ENCODE data around the gene GJB1. TPM values are rescaled to one million over a fixed set of nuclear protein-coding genes. Genes with fewer than 3 reads are reported as not detected.

Gene GJB1
- total and polyA plus RNA-seq, 9 of the 15 experiments (the other 6 are each of a cell fraction or from before 2014, with no cell fraction given): 0.11 TPM; not detected in 8

DNA sequence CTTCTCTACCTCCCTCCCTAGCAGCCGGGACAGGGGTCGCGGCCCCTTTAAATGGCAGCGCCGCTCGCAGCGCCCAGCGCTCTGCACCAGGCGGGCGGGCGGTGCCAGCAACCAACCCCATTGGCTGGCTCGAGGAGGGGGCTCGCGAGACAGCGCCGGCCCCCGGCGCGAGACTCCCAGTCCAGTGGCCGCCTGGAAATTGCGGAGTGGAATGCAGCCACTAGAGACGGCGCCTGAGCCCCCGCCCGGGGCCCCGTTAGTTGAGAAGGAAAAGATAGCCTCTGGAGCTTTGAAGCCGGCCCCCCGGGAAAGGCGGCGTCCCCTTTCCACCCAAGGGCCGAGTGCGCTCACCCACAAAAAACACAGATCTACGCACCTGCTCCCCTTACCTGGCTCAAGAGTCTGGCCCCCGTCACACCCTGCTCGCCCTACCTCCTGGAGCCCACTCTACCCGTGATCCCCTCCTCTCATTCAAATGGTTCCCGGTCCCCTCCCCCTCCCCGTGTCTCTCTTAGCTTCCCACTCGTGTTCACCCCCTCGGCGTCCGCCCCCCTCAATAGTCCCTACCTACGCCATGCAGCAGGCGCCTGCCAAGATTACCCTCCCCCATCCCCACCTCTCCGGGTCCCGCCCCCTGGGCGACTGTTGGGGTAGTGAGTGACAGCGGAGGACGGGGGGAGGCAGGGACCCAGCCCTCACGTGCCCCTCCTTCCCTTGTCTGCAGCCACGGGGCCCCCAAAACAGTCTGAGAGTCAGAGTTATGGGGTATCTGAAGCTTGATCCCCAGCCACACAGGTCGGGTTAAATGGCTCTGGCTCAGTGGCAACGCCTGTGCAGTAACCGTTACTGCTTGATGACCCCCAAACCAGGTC is 31.3 kb downstream of the GJB1 start, which contains the start of gene ZMYM3 (continued):
- TF ChIP-seq FOXM1 (IDR thresholded peaks at IDR 0.05; ENCODE audit: low read depth) (peak; percentile 65; the same call in 1 of the 2 replicates), FOXM1 (CRISPR knock-in tag; IDR thresholded peaks at IDR 0.05; ENCODE audit: low read depth) (no peak), ZNF354B (CRISPR knock-in tag; IDR thresholded peaks at IDR 0.05) (no peak), PCBP1 (IDR thresholded peaks at IDR 0.05; ENCODE audit: low read depth, low read length, poor library complexity, severe bottlenecking) (peak; percentile 39), EP400 (IDR thresholded peaks at IDR 0.05) (peak; percentile 33), ZNF12 (CRISPR knock-in tag; IDR thresholded peaks at IDR 0.05) (0 out of 2 replicates have a peak, but pooled peaks have one; percentile 42), SETDB1 (IDR thresholded peaks at IDR 0.05; ENCODE audit: low read length) (no peak), MCM2 (IDR thresholded peaks at IDR 0.05; ENCODE audit: low read depth) (no peak), HCFC1 (IDR thresholded peaks at IDR 0.05; ENCODE audit: low read depth, low read length) (0 out of 2 replicates have a peak, but pooled peaks have one; percentile 12), TAF9B (IDR thresholded peaks at IDR 0.05; ENCODE audit: partially characterized antibody) (peak; percentile 27), XRCC5 (IDR thresholded peaks at IDR 0.05; ENCODE audit: low read depth, low read length) (no peak), ATF1 (CRISPR knock-in tag; IDR thresholded peaks at IDR 0.05) (no peak), ATF1 (tag; IDR thresholded peaks at IDR 0.05) (0 out of 2 replicates have a peak, but pooled peaks have one; percentile 22)
- TF ChIP-seq, protein P1, sequence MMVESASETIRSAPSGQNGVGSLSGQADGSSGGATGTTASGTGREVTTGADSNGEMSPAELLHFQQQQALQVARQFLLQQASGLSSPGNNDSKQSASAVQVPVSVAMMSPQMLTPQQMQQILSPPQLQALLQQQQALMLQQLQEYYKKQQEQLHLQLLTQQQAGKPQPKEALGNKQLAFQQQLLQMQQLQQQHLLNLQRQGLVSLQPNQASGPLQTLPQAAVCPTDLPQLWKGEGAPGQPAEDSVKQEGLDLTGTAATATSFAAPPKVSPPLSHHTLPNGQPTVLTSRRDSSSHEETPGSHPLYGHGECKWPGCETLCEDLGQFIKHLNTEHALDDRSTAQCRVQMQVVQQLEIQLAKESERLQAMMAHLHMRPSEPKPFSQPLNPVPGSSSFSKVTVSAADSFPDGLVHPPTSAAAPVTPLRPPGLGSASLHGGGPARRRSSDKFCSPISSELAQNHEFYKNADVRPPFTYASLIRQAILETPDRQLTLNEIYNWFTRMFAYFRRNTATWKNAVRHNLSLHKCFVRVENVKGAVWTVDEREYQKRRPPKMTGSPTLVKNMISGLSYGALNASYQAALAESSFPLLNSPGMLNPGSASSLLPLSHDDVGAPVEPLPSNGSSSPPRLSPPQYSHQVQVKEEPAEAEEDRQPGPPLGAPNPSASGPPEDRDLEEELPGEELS (CRISPR knock-in tag; IDR thresholded peaks at IDR 0.05; ENCODE audit: borderline replicate concordance): no peak
- TF ChIP-seq, protein P2, sequence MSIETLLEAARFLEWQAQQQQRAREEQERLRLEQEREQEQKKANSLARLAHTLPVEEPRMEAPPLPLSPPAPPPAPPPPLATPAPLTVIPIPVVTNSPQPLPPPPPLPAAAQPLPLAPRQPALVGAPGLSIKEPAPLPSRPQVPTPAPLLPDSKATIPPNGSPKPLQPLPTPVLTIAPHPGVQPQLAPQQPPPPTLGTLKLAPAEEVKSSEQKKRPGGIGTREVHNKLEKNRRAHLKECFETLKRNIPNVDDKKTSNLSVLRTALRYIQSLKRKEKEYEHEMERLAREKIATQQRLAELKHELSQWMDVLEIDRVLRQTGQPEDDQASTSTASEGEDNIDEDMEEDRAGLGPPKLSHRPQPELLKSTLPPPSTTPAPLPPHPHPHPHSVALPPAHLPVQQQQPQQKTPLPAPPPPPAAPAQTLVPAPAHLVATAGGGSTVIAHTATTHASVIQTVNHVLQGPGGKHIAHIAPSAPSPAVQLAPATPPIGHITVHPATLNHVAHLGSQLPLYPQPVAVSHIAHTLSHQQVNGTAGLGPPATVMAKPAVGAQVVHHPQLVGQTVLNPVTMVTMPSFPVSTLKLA (conservative IDR thresholded peaks at IDR 0.05): no peak; a peak in 1 of 4 replicates
- TF ChIP-seq, protein P3, sequence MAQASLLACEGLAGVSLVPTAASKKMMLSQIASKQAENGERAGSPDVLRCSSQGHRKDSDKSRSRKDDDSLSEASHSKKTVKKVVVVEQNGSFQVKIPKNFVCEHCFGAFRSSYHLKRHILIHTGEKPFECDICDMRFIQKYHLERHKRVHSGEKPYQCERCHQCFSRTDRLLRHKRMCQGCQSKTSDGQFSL (CRISPR knock-in tag; IDR thresholded peaks at IDR 0.05): no peak; the same call in 1 of the 2 replicates
- TF ChIP-seq, protein P3 (tag; IDR thresholded peaks at IDR 0.05): 0 out of 4 replicates have a peak, but pooled peaks of 1 of the 2 experiments have one; percentile 16

Data from K562 (cell line).